HUES64 (cell line): ENCODE data around the gene MRPL39.

Source experiments
- H3K27ac ChIP-seq: 2 replicates; pipeline ENCODE4 v1.7.0; 2013; ENCODE audit warnings: low read depth, low read length, inconsistent platforms
- H3K27me3 ChIP-seq: 2 replicates; pipeline ENCODE4 v1.6.1; 2013; ENCODE audit warnings: mild to moderate bottlenecking, low read length; ENCODE audit not compliant: insufficient read depth
- H3K36me3 ChIP-seq: 2 replicates; pipeline ENCODE4 v1.6.1; 2013; ENCODE audit warnings: mild to moderate bottlenecking, low read length; ENCODE audit not compliant: insufficient read depth
- H3K4me1 ChIP-seq: 2 replicates; pipeline ENCODE4 v1.6.1; 2013; ENCODE audit warnings: mild to moderate bottlenecking, low read length, moderate library complexity; ENCODE audit not compliant: insufficient read depth
- H3K4me3 ChIP-seq: 2 replicates; pipeline ENCODE4 v1.5.1; 2013; ENCODE audit warnings: mild to moderate bottlenecking, low read length, moderate library complexity
- H3K9ac ChIP-seq: 2 replicates; pipeline ENCODE4 v1.6.1; 2013; ENCODE audit warnings: mild to moderate bottlenecking, low read depth, low read length
- H3K9me3 ChIP-seq: 2 replicates; pipeline ENCODE4 v1.6.1; 2013; ENCODE audit warnings: low read depth, low read length; ENCODE audit not compliant: insufficient read depth
- WGBS: fragments of 150-250, 120-280 bp; methylation state at CpG from one replicate; pipeline ENCODE4 v1.1.7; 2013; ENCODE audit warnings: missing lambda C conversion rate; 5-methylcytosine and 5-hydroxymethylcytosine counted together

MRPL39 gene

DNA sequence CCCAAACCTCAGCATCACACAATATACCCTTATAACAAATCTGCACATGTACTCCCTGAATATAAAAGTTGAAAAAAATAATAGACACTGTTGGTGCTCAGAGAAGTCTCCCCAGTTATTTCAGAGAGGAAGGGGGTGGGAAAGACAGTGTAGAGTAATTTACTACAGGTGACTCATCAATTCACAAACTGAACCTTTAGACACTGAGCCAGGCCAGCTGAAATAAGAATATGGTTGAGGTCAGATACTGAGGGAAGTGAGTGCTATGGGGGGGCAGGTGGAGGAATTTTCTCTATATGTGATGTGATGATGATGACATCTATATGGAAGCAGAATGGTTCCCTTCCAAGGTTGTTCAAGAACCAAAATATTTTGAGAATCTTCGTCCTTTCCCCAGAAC lies 50.1 kb downstream of the MRPL39 start:
- no peaks in the 10 kb centered on the region for H3K4me1 ChIP-seq
- H3K4me3 ChIP-seq: no peak overlapping the region
- peaks cover 17% of the 10 kb centered on the region for H3K27me3 ChIP-seq
- no peaks in the 10 kb centered on the region for H3K9me3 ChIP-seq
- 100% methylated on average over 1 of the region's 1 CpG for WGBS
- no peak overlapping the region for H3K9ac ChIP-seq
- no peak overlapping the region for H3K27ac ChIP-seq
- H3K36me3 ChIP-seq: no peaks in the 10 kb centered on the region

DNA sequence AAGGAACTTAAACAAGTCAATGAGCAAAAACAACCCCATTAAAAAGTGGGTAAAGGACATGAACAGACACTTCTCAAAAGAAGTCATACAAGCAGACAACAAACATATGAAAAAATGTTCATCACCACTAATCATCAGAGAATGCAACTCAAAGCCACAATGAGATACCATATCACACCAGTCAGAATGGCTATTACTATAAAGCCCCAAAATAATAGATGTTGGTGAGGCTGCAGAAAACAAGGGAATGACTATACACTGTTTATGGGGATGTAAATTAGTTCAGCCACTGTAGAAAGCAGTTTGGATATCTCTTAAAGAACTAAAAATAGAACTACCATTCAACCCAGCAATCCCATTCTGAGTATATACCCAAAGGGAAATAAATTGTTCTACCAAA lies 51.2 kb downstream of the MRPL39 start:
- no peak overlapping the region for H3K9ac ChIP-seq
- H3K36me3 ChIP-seq: no peaks in the 10 kb centered on the region
- H3K27me3 ChIP-seq: peaks cover 7% of the 10 kb centered on the region
- no peaks in the 10 kb centered on the region for H3K4me1 ChIP-seq
- no peaks in the 10 kb centered on the region for H3K9me3 ChIP-seq
- no peak overlapping the region for H3K27ac ChIP-seq
- H3K4me3 ChIP-seq: no peak overlapping the region

DNA sequence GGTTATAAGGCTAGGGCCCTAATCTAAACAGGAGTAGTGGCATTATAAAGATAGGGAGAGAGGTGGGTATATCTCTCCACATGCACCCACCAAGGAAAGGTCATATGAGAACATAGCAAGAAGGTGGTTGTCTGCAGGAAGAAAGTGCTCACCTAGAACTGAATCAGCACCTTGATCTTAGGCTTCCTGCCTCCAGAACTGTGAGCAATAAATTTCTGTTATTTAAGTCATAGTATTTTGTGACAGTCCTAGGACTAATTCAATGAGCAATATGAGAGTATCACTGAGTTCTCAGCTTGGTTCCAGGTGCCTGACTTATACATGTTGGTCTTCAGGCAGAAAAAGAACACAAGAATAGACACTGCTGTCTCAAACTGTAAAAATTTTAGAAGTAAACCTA lies 51.8 kb downstream of the MRPL39 start:
- no peak overlapping the region for H3K4me3 ChIP-seq
- no peaks in the 10 kb centered on the region for H3K4me1 ChIP-seq
- no peaks in the 10 kb centered on the region for H3K36me3 ChIP-seq
- H3K27me3 ChIP-seq: peaks cover 2% of the 10 kb centered on the region; the same call in 1 of the 2 replicates
- no peaks in the 10 kb centered on the region for H3K9me3 ChIP-seq
- no peak overlapping the region for H3K27ac ChIP-seq
- no peak overlapping the region for H3K9ac ChIP-seq

DNA sequence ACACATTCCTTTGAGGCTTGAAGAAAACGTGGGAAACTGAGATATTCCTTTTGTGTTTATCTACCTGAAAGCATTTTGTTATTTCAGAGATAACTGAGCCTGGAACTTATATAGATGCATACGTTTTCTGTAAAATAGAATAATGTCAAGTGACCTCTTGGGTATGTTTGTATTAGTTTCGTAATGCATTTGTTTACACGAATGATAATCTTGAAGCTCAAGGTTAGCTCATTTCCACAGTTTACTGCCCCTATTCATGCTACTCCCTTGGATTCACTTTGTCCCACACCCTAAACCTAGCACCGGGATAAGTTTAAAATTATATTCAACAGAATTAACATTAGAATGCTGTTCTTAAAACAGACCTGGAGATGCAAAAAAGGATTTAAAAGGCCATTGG lies 54.4 kb downstream of the MRPL39 start:
- no peaks in the 10 kb centered on the region for H3K4me1 ChIP-seq
- WGBS: 94% methylated on average over 4 of the region's 5 CpGs
- no peaks in the 10 kb centered on the region for H3K27me3 ChIP-seq

DNA sequence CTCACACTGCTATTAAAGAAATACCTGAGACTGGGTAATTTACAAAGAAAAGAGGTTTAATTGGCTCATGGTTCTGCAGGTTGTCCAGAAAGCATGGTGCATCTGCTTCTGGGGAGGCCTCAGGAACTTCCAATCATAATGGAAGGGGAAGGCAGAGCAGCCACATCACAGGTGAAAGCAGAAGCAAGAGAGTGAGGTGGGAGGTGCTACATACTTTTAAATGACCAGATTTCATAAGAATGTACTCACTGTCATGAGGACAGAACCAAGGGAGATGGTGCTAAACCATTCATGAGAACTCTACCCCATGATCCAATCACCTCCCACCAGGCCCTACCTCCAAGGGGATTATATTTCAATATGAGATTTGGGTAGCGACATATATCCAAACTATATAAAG lies 55.7 kb downstream of the MRPL39 start:
- H3K27ac ChIP-seq: no peak overlapping the region
- WGBS: 80% methylated on average over 1 of the region's 1 CpG
- no peaks in the 10 kb centered on the region for H3K27me3 ChIP-seq
- no peaks in the 10 kb centered on the region for H3K9me3 ChIP-seq
- no peaks in the 10 kb centered on the region for H3K36me3 ChIP-seq
- no peak overlapping the region for H3K4me3 ChIP-seq
- H3K4me1 ChIP-seq: no peaks in the 10 kb centered on the region
- no peak overlapping the region for H3K9ac ChIP-seq

More for the DNA sequence above, 54.4 kb downstream of the MRPL39 start:
- Histone ChIP-seq H3K9ac (no peak overlapping the region), H3K36me3 (no peaks in the 10 kb centered on the region), H3K27ac (no peak overlapping the region), H3K9me3 (no peaks in the 10 kb centered on the region), H3K4me3 (no peak overlapping the region)

DNA sequence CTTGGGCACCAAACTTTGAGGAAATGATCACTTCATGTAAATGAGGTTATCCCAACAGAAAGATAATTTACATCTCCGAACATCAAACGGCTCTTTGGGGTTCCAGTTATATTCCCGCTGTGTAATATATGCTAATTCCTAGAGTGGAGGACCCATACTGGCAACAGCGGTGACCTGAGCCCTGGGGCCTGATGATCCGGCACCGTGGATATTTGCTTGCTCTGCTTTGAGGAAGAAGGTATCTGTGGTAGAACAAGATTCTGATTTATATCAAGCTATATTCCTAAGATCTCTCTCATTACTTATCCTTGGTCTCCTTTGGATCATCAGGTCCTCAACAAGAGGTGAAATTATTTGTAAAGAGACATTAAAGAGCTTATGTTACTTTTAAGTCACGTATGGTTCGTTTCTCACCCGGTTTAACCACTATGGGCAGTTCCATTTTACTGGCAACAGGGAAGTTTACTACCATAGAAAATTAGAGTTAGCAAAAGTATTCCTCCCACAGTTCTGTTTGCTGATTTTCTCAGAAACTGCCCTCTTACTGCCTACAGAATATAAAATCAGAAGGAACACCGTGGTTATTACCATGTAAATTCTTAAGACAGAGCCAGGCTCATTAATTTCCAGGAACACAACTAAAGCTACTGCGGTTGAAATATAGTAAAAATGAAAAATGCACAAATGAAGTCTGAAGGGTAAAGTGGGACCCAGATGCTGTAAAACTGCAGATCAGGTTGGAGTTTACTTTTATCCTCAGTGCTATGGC lies 56.7 kb downstream of the MRPL39 start:
- Histone ChIP-seq H3K27ac (no peak overlapping the region), H3K36me3 (no peaks in the 10 kb centered on the region), H3K27me3 (no peaks in the 10 kb centered on the region), H3K4me3 (no peak overlapping the region), H3K9me3 (no peaks in the 10 kb centered on the region), H3K9ac (no peak overlapping the region), H3K4me1 (no peaks in the 10 kb centered on the region)
- 91% methylated on average over 11 of the region's 11 CpGs for WGBS

DNA sequence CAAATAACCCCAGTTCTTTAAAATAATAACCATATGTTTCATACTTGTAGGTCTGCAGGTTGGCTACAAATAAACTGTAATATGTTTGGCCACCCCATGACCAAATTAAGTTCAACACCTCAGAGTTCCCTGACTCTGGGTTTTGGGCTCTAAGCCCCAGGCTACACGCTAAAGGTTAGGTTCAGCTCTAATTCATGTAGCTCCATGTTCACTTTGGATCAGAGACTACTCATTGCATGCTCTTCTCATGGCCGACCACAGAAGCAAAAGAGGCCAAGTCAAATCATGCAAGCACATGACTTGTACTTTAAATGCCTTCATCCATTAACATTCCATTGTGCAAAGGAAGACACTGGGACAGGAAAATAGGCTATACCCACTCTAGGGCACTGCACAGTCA lies 66.2 kb downstream of the MRPL39 start:
- no peaks in the 10 kb centered on the region for H3K4me1 ChIP-seq
- WGBS: 87% methylated on average over 2 of the region's 2 CpGs

DNA sequence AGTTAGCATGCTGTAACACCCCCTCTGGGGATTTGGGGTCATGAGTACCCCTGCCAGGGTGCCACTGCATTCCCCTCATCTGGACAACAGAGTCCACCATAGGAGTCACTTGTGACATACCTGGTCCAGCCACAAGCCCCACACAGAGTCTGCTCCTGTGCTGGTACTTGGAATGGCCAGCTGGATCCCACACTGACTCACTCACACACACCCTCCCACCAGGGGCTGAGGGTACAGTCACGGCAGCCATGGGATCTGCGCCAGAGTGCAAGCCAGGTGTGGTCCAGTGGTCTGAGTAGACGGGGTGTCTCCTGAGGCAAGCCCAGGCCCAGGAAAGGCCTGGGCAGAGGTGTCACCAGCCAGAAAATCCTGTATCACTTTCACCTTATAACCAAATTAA lies 67.7 kb downstream of the MRPL39 start:
- H3K9ac ChIP-seq: no peak overlapping the region
- peaks cover 23% of the 10 kb centered on the region; the same call in 1 of the 2 replicates for H3K9me3 ChIP-seq
- no peak overlapping the region for H3K27ac ChIP-seq
- H3K4me3 ChIP-seq: no peak overlapping the region
- no peaks in the 10 kb centered on the region for H3K36me3 ChIP-seq
- no peaks in the 10 kb centered on the region for H3K27me3 ChIP-seq
- WGBS: 71% methylated on average over 3 of the region's 3 CpGs
- H3K4me1 ChIP-seq: no peaks in the 10 kb centered on the region

More for the DNA sequence above, 66.2 kb downstream of the MRPL39 start:
- Histone ChIP-seq H3K36me3 (no peaks in the 10 kb centered on the region), H3K4me3 (no peak overlapping the region), H3K27me3 (no peaks in the 10 kb centered on the region), H3K9me3 (peaks cover 23% of the 10 kb centered on the region; the same call in 1 of the 2 replicates), H3K27ac (no peak overlapping the region), H3K9ac (no peak overlapping the region)

DNA sequence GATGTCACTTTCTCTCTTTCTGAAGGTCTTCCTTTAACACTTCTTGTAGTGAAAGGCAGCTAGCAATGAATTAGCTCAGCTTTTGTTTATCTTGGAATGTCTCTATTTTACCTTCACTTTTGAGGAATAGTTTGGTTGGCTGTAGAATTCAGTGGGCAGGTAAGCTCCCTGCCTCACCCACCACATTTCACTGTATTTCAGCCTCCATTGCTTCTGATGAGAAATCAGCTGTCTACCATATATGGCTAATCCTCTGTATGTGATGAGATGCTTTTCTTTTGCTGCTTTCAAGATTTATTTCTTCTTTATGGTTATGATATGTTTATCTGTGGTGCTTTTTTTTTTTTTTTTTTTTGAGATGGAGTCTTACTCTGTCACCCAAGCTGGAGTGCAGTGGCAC lies 70.1 kb downstream of the MRPL39 start:
- H3K9me3 ChIP-seq: peaks cover 23% of the 10 kb centered on the region; the same call in 1 of the 2 replicates
- no peaks in the 10 kb centered on the region for H3K36me3 ChIP-seq
- H3K9ac ChIP-seq: no peak overlapping the region
- H3K27ac ChIP-seq: no peak overlapping the region
- H3K4me3 ChIP-seq: no peak overlapping the region
- no peaks in the 10 kb centered on the region for H3K27me3 ChIP-seq
- H3K4me1 ChIP-seq: no peaks in the 10 kb centered on the region

DNA sequence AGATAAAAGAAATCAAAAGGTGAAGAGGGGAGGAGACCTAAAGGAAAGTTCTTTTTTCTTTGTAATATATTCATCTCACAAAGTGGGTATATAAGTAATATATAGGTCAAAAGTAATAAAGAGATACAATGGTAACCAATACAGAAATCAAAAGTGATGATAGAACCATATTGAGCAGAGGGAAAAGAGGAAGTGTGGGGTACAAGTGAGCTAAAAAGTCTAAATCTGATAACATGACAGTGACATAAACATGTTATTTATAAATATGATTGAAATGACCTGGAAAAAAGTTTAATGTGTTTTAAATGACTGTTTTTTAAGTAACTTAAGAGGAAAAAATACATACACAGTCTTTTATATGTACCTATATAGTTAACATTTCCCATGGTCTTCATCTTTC lies 70.5 kb downstream of the MRPL39 start:
- H3K4me1 ChIP-seq: no peaks in the 10 kb centered on the region
- H3K9ac ChIP-seq: no peak overlapping the region
- H3K36me3 ChIP-seq: no peaks in the 10 kb centered on the region
- H3K27ac ChIP-seq: no peak overlapping the region
- no peak overlapping the region for H3K4me3 ChIP-seq
- H3K27me3 ChIP-seq: no peaks in the 10 kb centered on the region
- peaks cover 23% of the 10 kb centered on the region; the same call in 1 of the 2 replicates for H3K9me3 ChIP-seq

DNA sequence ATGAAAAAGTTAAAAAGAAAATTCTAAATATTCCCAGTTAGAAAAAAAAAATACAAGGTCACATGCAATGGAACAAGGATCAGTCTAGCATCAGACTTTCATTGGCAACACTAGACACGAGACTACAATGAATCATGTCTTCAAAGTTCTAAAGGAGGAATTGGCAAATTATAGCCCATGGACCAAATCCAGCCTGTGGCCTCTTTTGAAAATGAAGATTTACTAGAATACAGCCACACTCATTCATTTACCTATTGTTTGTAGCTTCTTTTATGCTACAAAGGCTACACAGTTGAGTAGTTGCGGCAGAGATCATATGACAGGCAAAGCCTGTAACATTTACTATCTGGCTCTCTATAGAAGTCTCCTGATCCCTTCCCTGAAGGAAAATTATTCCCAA lies 71.4 kb downstream of the MRPL39 start:
- Histone ChIP-seq H3K4me3 (no peak overlapping the region), H3K9ac (no peak overlapping the region), H3K9me3 (peaks cover 23% of the 10 kb centered on the region; the same call in 1 of the 2 replicates), H3K27me3 (no peaks in the 10 kb centered on the region), H3K36me3 (no peaks in the 10 kb centered on the region), H3K27ac (no peak overlapping the region), H3K4me1 (no peaks in the 10 kb centered on the region)
- WGBS: 97% methylated on average over 2 of the region's 2 CpGs
